ENCODE measurements around the gene TRIO. TPM values are rescaled to one million over a fixed set of nuclear protein-coding genes. Genes with fewer than 3 reads are reported as not detected.

The TRIO gene
- total RNA-seq, 1 experiment from 2014 or later: 68.4 TPM

DNA sequence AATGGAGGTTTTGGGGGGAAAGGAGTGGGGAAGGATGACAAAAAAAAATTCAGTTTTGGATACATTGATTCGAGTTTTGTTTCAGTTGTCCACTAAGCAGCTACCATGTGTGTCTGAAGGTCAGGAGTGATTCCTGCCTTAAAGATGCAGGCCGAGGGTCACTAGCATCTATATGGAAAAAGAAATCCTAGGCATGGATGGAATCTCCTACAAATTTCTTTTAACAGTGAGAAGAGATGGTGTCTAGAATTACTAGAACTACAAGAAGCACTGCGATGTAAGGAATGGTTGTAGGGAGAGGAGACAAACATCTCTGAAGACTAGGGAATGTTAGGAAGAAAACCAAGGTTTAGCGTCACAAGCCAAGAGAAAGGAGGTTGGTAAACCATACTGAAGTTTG lies 19.6 kb upstream of the TRIO start:
- Histone ChIP-seq H3K27ac (ENCODE audit: low read depth, low read length) (no peak overlapping the region), H3K79me2 (ENCODE audit: insufficient read depth, low read length) (no peaks in the 10 kb centered on the region), H3K9ac (ENCODE audit: low read length) (no peak overlapping the region), H3K27me3 (ENCODE audit: insufficient read depth, low read length) (no peaks in the 10 kb centered on the region), H3K36me3 (ENCODE audit: control insufficient read depth in 1 of 2, insufficient read depth in 2 of 2, low read length in 2 of 2) (no peaks in the 10 kb centered on the region), H4K20me1 (ENCODE audit: insufficient read depth) (no peaks in the 10 kb centered on the region), H3K9me2 (ENCODE audit: insufficient read depth) (no peaks in the 10 kb centered on the region; the same call in 1 of the 2 replicates), H3K4me1 (ENCODE audit: control insufficient read depth in 1 of 2, insufficient read depth in 2 of 2, low read length in 2 of 2) (no peaks in the 10 kb centered on the region), H3K4me2 (ENCODE audit: low read length) (no peak overlapping the region), H3K4me3 (replicated peaks in 1 of 2; ENCODE audit: low read depth in 1 of 2, low read length in 2 of 2) (no peak overlapping the region), H2AFZ (ENCODE audit: low read depth, low read length, poor library complexity, severe bottlenecking) (no peak overlapping the region), H3K9me3 (ENCODE audit: control insufficient read depth in 1 of 2, insufficient read depth in 1 of 2, low read depth in 1 of 2, low read length in 2 of 2) (no peaks in the 10 kb centered on the region)
- RAD21 ChIA-PET (ENCODE audit: low non-redundant PET in 1 of 2, low total read pairs in 2 of 2, uncharacterized antibody in 2 of 2, unreplicated experiment in 2 of 2): no interaction called here
- DNase-seq (ENCODE audit: low read depth, low spot score) (no peak), ATAC-seq (no peak)
- CTCF ChIA-PET: no interaction called here
- POLR2A ChIA-PET: no interaction called here
- no TSS peak for BruUV-seq (replicated peaks)
- intact Hi-C loops (cut with micrococcal nuclease): no loop called here
- TF ChIP-seq, protein P1, sequence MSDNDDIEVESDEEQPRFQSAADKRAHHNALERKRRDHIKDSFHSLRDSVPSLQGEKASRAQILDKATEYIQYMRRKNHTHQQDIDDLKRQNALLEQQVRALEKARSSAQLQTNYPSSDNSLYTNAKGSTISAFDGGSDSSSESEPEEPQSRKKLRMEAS (IDR thresholded peaks at IDR 0.05): no peak
- no peak for TF ChIP-seq POLR2A (IDR thresholded peaks at IDR 0.05; ENCODE audit: borderline replicate concordance, extremely low read depth, insufficient read depth, insufficient read length)
- no peak for TF ChIP-seq CEBPB (IDR thresholded peaks at IDR 0.05; ENCODE audit: low read depth)
- no peak for TF ChIP-seq CBX3 (IDR thresholded peaks at IDR 0.05; ENCODE audit: low read depth)
- no peak for TF ChIP-seq SP1 (IDR thresholded peaks at IDR 0.05; ENCODE audit: low read depth)
- no peak for TF ChIP-seq EZH2 (IDR thresholded peaks at IDR 0.05)
- no peak for TF ChIP-seq ZNF274 (IDR thresholded peaks at IDR 0.05; ENCODE audit: low read depth, low read length)
- no peak for TF ChIP-seq SRF (IDR thresholded peaks at IDR 0.05; ENCODE audit: low read depth)
- no peak for TF ChIP-seq ZFX (IDR thresholded peaks at IDR 0.05)
- TF ChIP-seq, protein P2, sequence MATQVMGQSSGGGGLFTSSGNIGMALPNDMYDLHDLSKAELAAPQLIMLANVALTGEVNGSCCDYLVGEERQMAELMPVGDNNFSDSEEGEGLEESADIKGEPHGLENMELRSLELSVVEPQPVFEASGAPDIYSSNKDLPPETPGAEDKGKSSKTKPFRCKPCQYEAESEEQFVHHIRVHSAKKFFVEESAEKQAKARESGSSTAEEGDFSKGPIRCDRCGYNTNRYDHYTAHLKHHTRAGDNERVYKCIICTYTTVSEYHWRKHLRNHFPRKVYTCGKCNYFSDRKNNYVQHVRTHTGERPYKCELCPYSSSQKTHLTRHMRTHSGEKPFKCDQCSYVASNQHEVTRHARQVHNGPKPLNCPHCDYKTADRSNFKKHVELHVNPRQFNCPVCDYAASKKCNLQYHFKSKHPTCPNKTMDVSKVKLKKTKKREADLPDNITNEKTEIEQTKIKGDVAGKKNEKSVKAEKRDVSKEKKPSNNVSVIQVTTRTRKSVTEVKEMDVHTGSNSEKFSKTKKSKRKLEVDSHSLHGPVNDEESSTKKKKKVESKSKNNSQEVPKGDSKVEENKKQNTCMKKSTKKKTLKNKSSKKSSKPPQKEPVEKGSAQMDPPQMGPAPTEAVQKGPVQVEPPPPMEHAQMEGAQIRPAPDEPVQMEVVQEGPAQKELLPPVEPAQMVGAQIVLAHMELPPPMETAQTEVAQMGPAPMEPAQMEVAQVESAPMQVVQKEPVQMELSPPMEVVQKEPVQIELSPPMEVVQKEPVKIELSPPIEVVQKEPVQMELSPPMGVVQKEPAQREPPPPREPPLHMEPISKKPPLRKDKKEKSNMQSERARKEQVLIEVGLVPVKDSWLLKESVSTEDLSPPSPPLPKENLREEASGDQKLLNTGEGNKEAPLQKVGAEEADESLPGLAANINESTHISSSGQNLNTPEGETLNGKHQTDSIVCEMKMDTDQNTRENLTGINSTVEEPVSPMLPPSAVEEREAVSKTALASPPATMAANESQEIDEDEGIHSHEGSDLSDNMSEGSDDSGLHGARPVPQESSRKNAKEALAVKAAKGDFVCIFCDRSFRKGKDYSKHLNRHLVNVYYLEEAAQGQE (IDR thresholded peaks at IDR 0.05; ENCODE audit: low read depth): no peak
- TF ChIP-seq YY1 (IDR thresholded peaks at IDR 0.05; ENCODE audit: extremely low read depth, insufficient replicate concordance, low read depth, low read length): no peak
- no peak for TF ChIP-seq EZH2phosphoT487 (IDR thresholded peaks at IDR 0.05; ENCODE audit: borderline replicate concordance)

All from HCT116 (cell line).